NCI-H1436 treated with DMSO at 0.1 percent for 48 hours (cell line): Measurements from ENCODE around the gene PPP1R9A.

Source experiments
- DNase-seq: peaks from one replicate; lab custom pipeline; 2025; lab: John Stamatoyannopoulos, UW

The PPP1R9A gene

DNA sequence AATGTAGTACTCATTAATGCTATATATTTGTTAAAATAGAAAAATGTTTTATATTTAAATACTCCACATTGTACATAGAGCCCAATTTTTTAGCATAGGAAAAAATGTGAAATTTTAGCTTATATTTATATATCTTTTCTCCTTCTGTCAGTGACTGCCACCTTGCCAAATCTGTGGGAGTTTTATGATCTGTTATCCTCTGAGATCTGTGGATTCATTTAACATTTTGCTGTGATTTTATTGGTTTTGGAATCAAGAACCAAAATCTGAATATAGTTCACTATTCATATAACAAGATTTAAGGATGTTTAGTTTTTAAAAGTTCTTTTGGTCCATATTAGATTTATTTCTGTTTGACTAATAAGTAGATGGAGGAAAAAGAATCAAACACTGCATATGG, 127.9 kb downstream of the PPP1R9A start:
- DNase-seq = no peak

GRCh38 chr7:95041031-95041430, 133.6 kb downstream of the PPP1R9A start:
- no peak for DNase-seq

DNA sequence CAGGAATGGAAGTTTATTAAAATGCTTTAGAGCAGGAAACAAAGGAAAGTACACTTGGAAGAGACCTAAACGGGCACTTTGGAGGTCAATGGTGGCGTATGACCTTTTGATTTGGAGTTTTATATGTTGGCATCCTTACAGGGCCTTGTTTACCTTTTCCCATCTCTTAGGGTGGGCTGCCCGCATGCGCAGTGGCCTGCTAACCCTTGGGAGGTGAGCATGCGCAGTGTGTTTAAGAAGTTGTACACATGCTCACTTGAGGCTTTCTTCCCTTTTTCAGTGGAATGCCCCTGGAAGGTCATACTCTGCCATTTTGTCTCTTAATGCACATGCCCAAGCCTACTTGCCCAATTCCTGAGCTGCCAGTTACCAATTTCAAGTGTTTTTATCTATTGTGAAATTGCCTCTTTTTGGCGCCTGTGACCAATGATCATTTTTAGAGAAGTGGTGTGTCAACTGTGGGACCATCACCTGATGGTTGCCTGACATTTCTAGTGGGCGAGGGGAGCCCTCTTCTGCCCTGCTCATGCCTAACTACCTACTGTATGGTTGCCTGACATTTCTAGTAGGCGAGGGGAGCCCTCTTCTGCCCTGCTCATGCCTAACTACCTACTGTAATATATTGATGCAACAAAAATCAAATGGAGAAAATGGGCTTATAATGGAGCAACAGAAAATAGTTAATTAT, 138.0 kb downstream of the PPP1R9A start:
- no peak for DNase-seq

DNA sequence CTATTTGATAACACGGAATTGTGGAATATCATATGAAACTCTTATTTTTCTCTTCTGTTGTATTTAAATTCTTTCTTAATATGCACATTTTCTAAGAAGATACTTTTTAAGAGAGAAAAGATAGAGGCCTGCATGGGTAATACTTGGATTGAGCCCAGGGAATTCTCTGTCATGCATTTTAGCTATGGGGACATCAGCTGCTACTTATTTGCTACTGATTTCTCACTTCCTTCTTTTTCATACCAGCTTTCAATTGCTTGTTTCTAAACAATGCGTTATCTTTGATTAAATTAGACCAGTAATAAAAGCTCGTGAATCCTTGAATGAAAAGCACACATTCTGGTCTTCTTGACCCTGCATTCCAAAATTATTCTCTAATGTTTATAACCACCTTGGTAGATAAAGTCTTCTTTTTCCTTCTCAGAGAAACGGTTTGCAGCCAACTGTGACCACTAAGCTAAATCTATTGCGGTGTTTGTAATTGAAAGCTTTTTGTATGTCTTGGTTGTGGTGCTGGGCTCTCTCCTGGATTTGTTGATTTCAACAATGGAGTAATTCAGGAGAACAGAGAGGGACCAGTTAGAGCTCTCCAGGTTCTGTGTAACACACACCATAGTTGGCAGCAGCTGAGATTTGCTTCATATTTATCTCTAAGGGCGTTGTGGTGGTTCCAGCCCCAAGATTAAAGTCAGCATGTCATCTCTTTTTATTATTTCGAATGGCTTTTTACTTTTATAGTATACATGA, 139.3 kb downstream of the PPP1R9A start:
- DNase-seq = no peak

GRCh38 chr7:95047291-95047690, 139.9 kb downstream of the PPP1R9A start:
- no peak for DNase-seq

GRCh38 chr7:95052566-95053094, 145.2 kb downstream of the PPP1R9A start:
- no peak for DNase-seq

DNA sequence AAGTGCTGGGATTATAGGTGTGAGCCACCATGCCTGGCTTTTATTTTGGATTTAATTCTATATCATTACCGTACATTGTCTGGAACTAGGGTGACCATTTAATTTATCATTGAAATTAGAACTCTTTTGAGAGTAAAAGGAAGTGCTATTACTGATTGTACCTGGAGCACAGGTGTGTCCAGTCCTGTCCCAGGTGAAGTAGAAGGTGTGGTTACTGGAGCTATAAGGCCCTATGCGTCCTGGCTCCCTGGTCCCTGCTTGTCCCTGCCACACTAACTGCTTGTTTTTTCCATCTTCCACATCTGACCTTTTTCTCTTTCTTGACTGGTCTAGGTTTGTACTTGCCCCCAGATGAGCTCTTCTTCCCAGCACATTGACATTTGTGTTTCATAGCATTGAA, 147.0 kb downstream of the PPP1R9A start:
- no peak for DNase-seq

GRCh38 chr7:95055295-95055694, 147.9 kb downstream of the PPP1R9A start:
- no peak for DNase-seq

GRCh38 chr7:95056107-95056739, 148.8 kb downstream of the PPP1R9A start:
- no peak for DNase-seq

GRCh38 chr7:95056901-95057300, 149.5 kb downstream of the PPP1R9A start:
- no peak for DNase-seq

DNA sequence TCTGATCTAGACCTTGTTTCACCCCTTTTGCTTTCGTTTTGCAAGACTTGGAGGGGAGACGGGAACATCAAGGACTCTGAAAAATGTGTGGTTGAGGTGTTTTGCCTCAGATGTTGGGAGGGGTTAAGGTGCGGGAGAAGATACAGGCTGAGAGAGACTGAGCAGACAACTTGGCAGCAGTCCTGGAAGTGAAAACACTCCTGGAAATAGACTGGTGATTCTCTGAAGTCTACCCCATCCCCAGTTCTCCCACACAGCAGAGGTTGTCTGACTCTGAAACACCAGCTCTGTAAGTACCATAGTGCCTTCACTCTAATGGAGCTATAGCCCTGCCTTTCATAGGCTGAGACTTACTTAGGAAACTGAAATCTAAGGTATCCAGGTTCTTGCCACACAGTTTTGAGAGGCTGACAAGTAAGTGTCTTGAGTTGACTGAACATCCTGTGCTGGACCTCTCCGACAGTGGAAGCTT, 152.5 kb downstream of the PPP1R9A start:
- no peak for DNase-seq

DNA sequence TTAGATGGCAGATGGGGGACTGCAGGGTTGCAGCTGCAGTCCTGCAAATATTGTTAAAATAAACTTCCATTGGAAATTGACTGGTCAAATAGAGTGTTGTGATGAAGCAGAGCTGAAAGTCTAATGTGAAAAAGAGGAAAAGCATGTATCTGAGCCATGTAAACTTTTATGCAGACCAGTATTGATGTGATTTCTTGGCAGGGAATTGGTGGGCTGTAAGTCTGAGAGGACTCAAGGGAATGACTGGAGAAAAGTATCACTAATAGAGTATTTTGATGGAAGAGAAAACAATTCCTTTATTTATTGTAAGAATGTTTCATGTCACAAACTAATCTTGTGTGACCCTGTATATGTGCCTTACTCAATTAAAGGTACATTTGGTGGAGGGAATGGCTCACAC, 155.5 kb downstream of the PPP1R9A start:
- DNase-seq = no peak

DNA sequence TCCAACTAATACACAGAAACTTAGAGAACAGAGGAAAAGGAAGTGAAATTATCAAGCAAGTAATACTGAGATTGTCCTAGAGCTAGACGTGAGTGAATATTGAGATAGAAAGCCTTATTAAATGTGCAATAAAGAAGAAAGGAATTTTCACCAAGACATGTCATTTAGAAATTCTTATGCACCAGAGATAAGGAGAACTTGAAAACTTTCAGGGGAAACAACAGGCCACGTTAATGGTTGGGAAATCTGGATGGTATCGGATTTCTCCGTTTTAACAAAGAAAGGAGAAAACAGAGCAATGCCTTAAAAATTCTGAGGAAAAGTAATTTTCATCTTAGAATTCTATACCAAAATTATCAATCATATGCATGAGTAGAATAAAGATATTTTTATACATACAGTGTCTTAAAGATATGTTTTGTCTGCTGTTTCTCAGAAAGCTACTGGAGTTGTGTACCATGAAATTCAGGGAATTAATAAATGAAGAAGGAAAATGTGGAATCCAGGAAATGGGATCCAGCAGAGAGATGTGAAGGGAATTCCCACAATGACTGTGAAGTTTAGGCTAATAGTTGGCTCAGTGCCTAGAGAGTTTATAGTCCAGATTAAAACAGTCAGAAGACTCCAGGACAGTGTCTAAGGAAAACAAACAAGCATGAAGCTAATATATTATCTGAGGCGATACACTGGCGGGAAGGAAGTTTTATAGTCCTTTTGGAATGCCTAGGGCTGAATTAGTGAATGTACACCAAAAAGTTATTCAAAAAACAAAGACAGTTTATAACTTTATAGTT, 159.5 kb downstream of the PPP1R9A start:
- DNase-seq = no peak

- no peak for DNase-seq
Measured at GRCh38 chr7:95088536-95089215, 181.3 kb downstream of the PPP1R9A start.

DNA sequence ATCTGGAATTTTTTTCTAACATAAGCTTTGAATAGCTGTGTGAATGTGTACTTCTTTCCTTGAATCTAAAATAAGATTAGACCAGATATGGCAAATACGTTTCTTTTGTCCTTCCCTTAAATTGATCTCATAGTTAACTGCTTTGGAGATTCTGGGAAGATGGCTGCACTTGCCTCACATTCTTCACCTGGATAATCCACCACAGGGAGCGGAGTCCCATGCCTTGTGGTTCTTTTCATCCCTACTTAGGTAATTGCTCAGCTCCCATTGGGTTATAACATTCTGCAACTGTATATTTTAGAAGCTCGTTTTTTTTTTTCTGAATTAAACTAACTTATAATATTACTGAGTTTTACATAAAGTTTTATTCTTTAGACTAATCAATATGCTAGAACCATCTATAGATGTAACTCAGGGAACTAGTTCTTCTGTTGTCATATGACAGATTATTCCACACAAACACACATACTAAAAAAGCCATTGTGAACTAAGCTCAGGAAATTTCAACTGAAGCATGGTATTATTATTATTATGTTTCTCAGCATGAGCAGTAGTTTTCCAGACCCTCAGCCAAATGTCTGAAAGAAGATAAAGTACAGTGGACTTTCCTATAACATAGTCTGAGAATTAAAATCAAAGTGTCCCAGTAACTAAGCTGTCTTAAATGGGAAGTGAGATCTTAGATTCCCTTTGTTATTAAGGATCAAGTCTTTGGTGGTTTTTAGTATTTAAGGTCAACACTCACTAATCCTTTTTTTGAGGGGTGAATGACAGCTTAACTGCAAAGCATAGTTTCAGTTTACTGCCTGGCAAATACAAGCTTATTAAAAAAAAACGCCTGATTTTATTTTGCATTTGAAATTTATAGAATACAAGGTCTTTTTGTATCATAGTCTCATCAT, 182.3 kb downstream of the PPP1R9A start:
- DNase-seq = no peak

GRCh38 chr7:95092324-95092723, 184.9 kb downstream of the PPP1R9A start:
- DNase-seq = no peak

DNA sequence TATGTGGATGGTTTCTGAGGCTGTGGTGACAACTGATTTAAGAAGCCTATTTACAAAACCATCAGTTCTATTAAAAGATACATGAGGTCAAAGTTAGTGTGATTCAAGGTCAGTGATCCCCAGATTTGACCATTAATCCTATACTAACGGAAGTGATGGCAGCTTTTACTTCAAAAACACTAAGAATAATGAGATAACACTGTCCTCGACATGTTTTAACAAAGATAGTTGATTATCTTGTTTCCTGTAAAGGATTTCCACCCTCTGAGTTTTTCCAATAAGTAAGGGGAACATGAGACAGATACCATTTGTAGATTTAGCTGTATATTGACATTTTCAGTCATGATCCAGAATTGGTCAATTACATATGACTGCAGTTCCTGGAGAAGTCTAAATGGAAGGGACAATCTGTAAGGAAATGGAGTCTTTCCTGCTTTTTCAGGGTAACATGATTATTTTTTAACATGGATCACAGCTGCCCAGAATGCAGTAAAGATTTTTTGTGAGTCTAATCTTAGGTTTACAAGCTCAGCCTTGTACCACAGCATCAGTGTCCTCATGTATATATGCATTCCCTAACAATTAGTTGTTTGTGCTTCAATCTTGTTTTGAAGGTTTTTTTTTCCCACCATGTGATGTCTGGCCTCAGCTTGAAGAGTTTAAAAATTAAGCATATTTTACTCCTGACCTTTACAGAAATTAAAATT, 188.0 kb downstream of the PPP1R9A start:
- no peak for DNase-seq

- no peak for DNase-seq
Measured at GRCh38 chr7:95095966-95096540, 188.7 kb downstream of the PPP1R9A start.

GRCh38 chr7:95097291-95097690, 189.9 kb downstream of the PPP1R9A start:
- no peak for DNase-seq
